SH-SY5Y (cell line): ENCODE results near the gene YARS1.

Experiments
- GATA2 ChIP-seq: IDR thresholded peaks from 2 replicates; pipeline ENCODE4 v1.6.1; 2011; ENCODE audit warnings: mild to moderate bottlenecking, low read depth, low read length
- GATA3 ChIP-seq: IDR thresholded peaks from 2 replicates; pipeline ENCODE4 v1.6.1; 2011; ENCODE audit warnings: low read depth, mild to moderate bottlenecking, low read length, moderate library complexity

DNA sequence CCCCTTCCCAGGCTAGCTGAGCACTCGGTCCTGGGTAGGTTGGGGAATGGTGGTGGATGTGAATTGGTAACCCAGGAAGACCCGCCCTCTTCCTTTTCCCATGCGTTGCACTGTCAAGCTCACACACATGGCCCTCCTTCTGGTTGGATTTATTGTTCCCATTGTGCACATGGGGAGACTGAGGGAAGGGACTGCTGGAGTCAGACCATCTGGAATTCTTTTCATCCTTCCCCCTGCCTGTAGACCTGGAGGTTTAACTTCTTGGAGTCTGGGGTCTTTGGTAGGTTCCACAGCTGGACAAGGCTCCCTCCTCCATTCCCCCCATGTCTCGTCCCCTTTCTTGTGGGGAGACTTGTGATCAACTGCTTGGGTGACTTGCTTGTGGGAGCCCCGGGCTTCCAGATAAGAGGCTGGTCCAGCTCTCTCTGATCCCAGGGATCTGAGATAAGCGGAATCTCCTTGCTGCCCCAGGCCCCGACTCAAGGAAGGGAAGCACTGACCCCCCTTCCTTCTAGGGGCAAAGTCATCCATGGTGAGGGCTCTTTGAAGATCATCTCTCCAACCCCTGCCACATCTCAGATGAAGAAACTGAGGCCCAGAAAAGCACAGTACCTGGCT, 58.9 kb downstream of the YARS1 start:
- TF ChIP-seq GATA3 (no peak), GATA2 (no peak)
